Left ventricle myocardium inferior (tissue), 1 donor: ENCODE results near the gene GPX3. TPM values are rescaled to one million over a fixed set of nuclear protein-coding genes. Genes with fewer than 3 reads are reported as not detected.

ENCODE experiments used
- DNase-seq: peaks from one replicate; pipeline ENCODE4 v3.0.0-alpha.2; 2020
- H3K27ac ChIP-seq: fragments of 200-600 bp; replicated peaks from 2 replicates; pipeline ENCODE4 v1.8.0; 2021
- H3K27me3 ChIP-seq: fragments of 200-600 bp; 2 replicates; pipeline ENCODE4 v1.8.0; 2021; ENCODE audit warnings: low read depth
- H3K36me3 ChIP-seq: fragments of 200-600 bp; 2 replicates; pipeline ENCODE4 v1.8.0; 2021
- H3K4me1 ChIP-seq: fragments of 200-600 bp; 2 replicates; pipeline ENCODE4 v1.8.0; 2021
- H3K4me3 ChIP-seq: fragments of 200-600 bp; 2 replicates; pipeline ENCODE4 v1.8.0; 2021; ENCODE audit warnings: mild to moderate bottlenecking, moderate library complexity
- H3K9me3 ChIP-seq: fragments of 200-600 bp; replicated peaks from 2 replicates; pipeline ENCODE4 v1.8.0; 2021
- CTCF ChIP-seq: fragments of 200-600 bp; IDR thresholded peaks from 2 replicates; pipeline ENCODE4 v1.8.0; 2021; ENCODE audit warnings: antibody characterized with exemption, mild to moderate bottlenecking, borderline replicate concordance
- intact Hi-C: fragments of 100-400 bp; cut with micrococcal nuclease; formaldehyde crosslinking; loops from one replicate; pipeline ENCODE4 v1.11.0; 2022
- total RNA-seq: library from RNA; stranded (reverse); fragmentation: NEBNext Ultra II Directional; extraction: Animal tissue kit (Norgen Biotek cat#: 25700); gene quantifications from one replicate; pipeline ENCODE4 v1.2.1, GENCODE V29; 2021
- donor health status: DM: no; HTN: yes; CAD: no; lungs with severe emphysema.

The GPX3 gene
- total RNA-seq, 1 donor from 2014 or later, result 744 TPM

GRCh38 chr5:151074557-151074956 is 54.2 kb downstream of the GPX3 start:
- peaks cover 4% of the 10 kb centered on the region for H3K36me3 ChIP-seq
- H3K9me3 ChIP-seq, result no peaks in the 10 kb centered on the region
- peaks cover 83% of the 10 kb centered on the region for H3K4me1 ChIP-seq
- H3K4me3 ChIP-seq, result no peak overlapping the region
- no peak for TF ChIP-seq CTCF
- no peak for DNase-seq
- no peak overlapping the region for H3K27ac ChIP-seq
- no peaks in the 10 kb centered on the region for H3K27me3 ChIP-seq
- intact Hi-C loops, result no loop called here

GRCh38 chr5:151075698-151076331 is 55.4 kb downstream of the GPX3 start:
- DNase-seq, result no peak
- Histone ChIP-seq H3K9me3 (no peaks in the 10 kb centered on the region), H3K4me3 (no peak overlapping the region), H3K4me1 (peaks cover 83% of the 10 kb centered on the region), H3K27ac (peak overlapping the region; percentile 55), H3K27me3 (no peaks in the 10 kb centered on the region), H3K36me3 (peaks cover 4% of the 10 kb centered on the region)
- TF ChIP-seq CTCF, result no peak
- intact Hi-C loops, result no loop called here

GRCh38 chr5:151076616-151077015 is 56.2 kb downstream of the GPX3 start:
- DNase-seq, result no peak
- intact Hi-C loops, result no loop called here
- Histone ChIP-seq H3K27ac (peak overlapping the region; percentile 55), H3K36me3 (peaks cover 4% of the 10 kb centered on the region), H3K4me1 (peaks cover 76% of the 10 kb centered on the region), H3K9me3 (no peaks in the 10 kb centered on the region), H3K27me3 (no peaks in the 10 kb centered on the region), H3K4me3 (no peak overlapping the region)
- TF ChIP-seq CTCF, result no peak

- no peak overlapping the region for H3K4me3 ChIP-seq
- H3K36me3 ChIP-seq, result peaks cover 4% of the 10 kb centered on the region
- H3K27ac ChIP-seq, result peak overlapping the region; percentile 99
- DNase-seq, result no peak
- intact Hi-C loops, result no loop called here
- H3K4me1 ChIP-seq, result peaks cover 76% of the 10 kb centered on the region
- no peak for TF ChIP-seq CTCF
- no peaks in the 10 kb centered on the region for H3K9me3 ChIP-seq
- H3K27me3 ChIP-seq, result no peaks in the 10 kb centered on the region
Measured at GRCh38 chr5:151077419-151077818, 57.0 kb downstream of the GPX3 start.

- Histone ChIP-seq H3K4me1 (peaks cover 76% of the 10 kb centered on the region), H3K9me3 (no peaks in the 10 kb centered on the region), H3K4me3 (peak overlapping the region; percentile 89), H3K36me3 (peaks cover 4% of the 10 kb centered on the region), H3K27me3 (no peaks in the 10 kb centered on the region), H3K27ac (peak overlapping the region; percentile 99)
- TF ChIP-seq CTCF, result no peak
- no peak for DNase-seq
- intact Hi-C loops, result no loop called here
Measured at GRCh38 chr5:151077967-151078366, 57.6 kb downstream of the GPX3 start.

Other genes with a start within 250 kb of the GPX3 start
- gene SMIM3, start 241.8 kb upstream of the GPX3 start, total RNA-seq, result 15.7 TPM
- not detected for gene IRGM, start 174.1 kb upstream of the GPX3 start, total RNA-seq
- gene ZNF300, start 115.6 kb upstream of the GPX3 start, total RNA-seq, result 1.1 TPM
- gene TNIP1, start 60.4 kb downstream of the GPX3 start, total RNA-seq, result 131 TPM
- gene ANXA6, start 137.2 kb downstream of the GPX3 start, total RNA-seq, result 195 TPM
- gene CCDC69, start 203.5 kb downstream of the GPX3 start, total RNA-seq, result 167 TPM
- 35.4 TPM for gene GM2A, start 232.6 kb downstream of the GPX3 start, total RNA-seq